ENCODE measurements around the gene CAMP.

DNA sequence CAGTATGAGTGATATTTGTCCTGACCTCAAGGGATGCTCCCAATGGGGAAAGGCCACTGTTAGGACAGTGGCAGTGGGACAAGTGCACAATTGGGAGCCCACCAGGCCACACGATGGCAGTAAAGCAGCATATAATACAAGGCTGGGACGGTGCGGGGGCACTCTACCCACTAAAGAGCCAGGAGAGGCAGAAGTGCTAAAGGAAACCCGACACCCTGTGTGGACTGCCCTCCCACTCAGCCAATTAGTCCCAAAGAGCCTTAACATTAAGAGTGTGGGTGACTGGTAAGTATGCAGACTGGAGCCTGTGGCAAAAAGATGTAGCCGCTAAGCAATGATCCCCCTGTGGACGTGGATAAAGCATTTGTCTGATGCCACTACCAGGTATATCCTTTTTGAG, 9.4 kb downstream of the CAMP start:
- TF ChIP-seq, protein P1, sequence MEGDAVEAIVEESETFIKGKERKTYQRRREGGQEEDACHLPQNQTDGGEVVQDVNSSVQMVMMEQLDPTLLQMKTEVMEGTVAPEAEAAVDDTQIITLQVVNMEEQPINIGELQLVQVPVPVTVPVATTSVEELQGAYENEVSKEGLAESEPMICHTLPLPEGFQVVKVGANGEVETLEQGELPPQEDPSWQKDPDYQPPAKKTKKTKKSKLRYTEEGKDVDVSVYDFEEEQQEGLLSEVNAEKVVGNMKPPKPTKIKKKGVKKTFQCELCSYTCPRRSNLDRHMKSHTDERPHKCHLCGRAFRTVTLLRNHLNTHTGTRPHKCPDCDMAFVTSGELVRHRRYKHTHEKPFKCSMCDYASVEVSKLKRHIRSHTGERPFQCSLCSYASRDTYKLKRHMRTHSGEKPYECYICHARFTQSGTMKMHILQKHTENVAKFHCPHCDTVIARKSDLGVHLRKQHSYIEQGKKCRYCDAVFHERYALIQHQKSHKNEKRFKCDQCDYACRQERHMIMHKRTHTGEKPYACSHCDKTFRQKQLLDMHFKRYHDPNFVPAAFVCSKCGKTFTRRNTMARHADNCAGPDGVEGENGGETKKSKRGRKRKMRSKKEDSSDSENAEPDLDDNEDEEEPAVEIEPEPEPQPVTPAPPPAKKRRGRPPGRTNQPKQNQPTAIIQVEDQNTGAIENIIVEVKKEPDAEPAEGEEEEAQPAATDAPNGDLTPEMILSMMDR (conservative IDR thresholded peaks at IDR 0.05; ENCODE audit: low read length) = peak; percentile 91
- TF ChIP-seq EZH2phosphoT487 (IDR thresholded peaks at IDR 0.05; ENCODE audit: borderline replicate concordance) = no peak
